OCI-LY3 (cell line): ENCODE data around the gene TAS2R14.

Source experiments
- CTCF ChIP-seq: fragments of 200-600, 300-600 bp; sonication (generic); IDR thresholded peaks from 2 replicates; pipeline ENCODE4 v1.5.1; 2014; ENCODE audit warnings: antibody characterized with exemption, low read length, low read depth
- EZH2phosphoT487 ChIP-seq: fragments of 200-600 bp; shearing (Covaris generic); IDR thresholded peaks from 2 replicates; pipeline ENCODE4 v1.6.1; 2018; ENCODE audit warnings: antibody characterized with exemption, mixed run types, low read depth

- no peak for TF ChIP-seq CTCF
- no peak for TF ChIP-seq EZH2phosphoT487
Measured at GRCh38 chr12:10909462-10909861, 29.6 kb downstream of the TAS2R14 start, which contains the start of gene TAS2R13.
